GM12872 (cell line): Measurements from ENCODE around the gene MXD4.

Experiments
- CTCF ChIP-seq: IDR thresholded peaks from 3 replicates; pipeline ENCODE4 v1.5.1; 2011; ENCODE audit warnings: low read depth, mild to moderate bottlenecking, low read length, moderate library complexity; ENCODE audit not compliant: insufficient read depth

Gene MXD4

GRCh38 chr4:2262944-2263250 lies 988 bp upstream of the MXD4 start:
- TF ChIP-seq CTCF = no peak

GRCh38 chr4:2262145-2262943 lies 435 bp upstream of the MXD4 start:
- TF ChIP-seq CTCF = no peak

- no peak for TF ChIP-seq CTCF
These were observed 628 bp downstream of the MXD4 start for GRCh38 chr4:2261110-2261852.

GRCh38 chr4:2260344-2261109 lies 1.4 kb downstream of the MXD4 start:
- no peak for TF ChIP-seq CTCF

GRCh38 chr4:2259541-2260343 lies 2.2 kb downstream of the MXD4 start:
- TF ChIP-seq CTCF = no peak

DNA sequence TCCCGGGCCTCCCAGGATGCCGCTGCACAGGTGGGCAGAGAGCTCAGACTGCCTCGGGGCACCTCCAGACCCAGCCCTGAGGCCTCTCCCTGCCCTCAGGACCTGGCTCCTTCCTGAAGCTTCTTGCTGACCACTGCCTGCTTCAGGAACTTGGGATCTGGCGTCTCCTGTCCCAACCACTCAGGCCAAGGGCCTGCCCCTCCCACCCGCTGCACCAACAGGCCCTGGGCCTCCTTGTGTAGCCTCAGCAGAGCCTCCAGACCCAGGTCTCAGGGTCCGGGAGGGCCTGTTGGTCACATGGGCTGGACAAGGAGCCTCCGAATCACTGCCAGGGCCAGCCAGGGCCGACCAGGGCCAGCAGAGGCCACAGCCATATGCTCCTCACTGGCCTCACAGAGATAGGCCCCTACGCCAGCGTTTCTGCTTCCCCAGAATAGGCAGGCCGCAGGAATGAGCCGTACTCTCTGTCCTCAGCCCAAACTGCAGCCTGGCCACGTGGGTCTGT lies 2.8 kb downstream of the MXD4 start:
- TF ChIP-seq CTCF = no peak
